GM21717 (cell line): ENCODE data around the gene HS2ST1.

Experiments used
- ATAC-seq: cut with Tn5 transposase; IDR thresholded peaks from one replicate; pipeline ENCODE4 v1.9.1; 2021; ENCODE audit warnings: mild to moderate bottlenecking, moderate library complexity; ENCODE audit not compliant: unreplicated experiment

Gene HS2ST1

GRCh38 chr1:87155170-87155569, 240.7 kb downstream of the HS2ST1 start:
- no peak for ATAC-seq

- no peak for ATAC-seq
These were observed 241.2 kb downstream of the HS2ST1 start for GRCh38 chr1:87155648-87156047.

- ATAC-seq, result no peak
These were observed 241.7 kb downstream of the HS2ST1 start for GRCh38 chr1:87156124-87156523.

GRCh38 chr1:87159378-87159915, 245.0 kb downstream of the HS2ST1 start:
- no peak for ATAC-seq
